ENCODE data around the gene STK38L.

Gene STK38L

GRCh38 chr12:27290501-27291168 is 46.5 kb downstream of the STK38L start:
- Histone ChIP-seq H3K27me3 (ENCODE audit: insufficient read depth, poor library complexity, severe bottlenecking) (no peaks in the 10 kb centered on the region), H3K27ac (replicated peaks) (no peak overlapping the region), H3K4me3 (replicated peaks; ENCODE audit: insufficient read depth, low read length) (no peak overlapping the region)
- DNase-seq (ENCODE audit: low read depth in 1 of 2, low spot score in 1 of 2), result no peak
- no peak for TF ChIP-seq SPI1 (IDR thresholded peaks at IDR 0.05; ENCODE audit: borderline replicate concordance, low read depth)
- no peak for TF ChIP-seq CTCF (IDR thresholded peaks at IDR 0.05; ENCODE audit: insufficient read depth, low read length)
- TF ChIP-seq GABPA (IDR thresholded peaks at IDR 0.05; ENCODE audit: low read depth), result no peak
- TF ChIP-seq POLR2AphosphoS5 (IDR thresholded peaks at IDR 0.05; ENCODE audit: low read depth), result no peak
- no peak for TF ChIP-seq REST (IDR thresholded peaks at IDR 0.05; ENCODE audit: insufficient replicate concordance, low read depth)

- H3K27ac ChIP-seq (replicated peaks), result no peak overlapping the region
- no peak for DNase-seq (ENCODE audit: low read depth in 1 of 2, low spot score in 1 of 2)
- no peak overlapping the region for H3K4me3 ChIP-seq (replicated peaks; ENCODE audit: insufficient read depth, low read length)
These were observed 47.8 kb downstream of the STK38L start for GRCh38 chr12:27291862-27292261.

More at GRCh38 chr12:27291862-27292261, 47.8 kb downstream of the STK38L start:
- H3K27me3 ChIP-seq (ENCODE audit: insufficient read depth, poor library complexity, severe bottlenecking), result no peaks in the 10 kb centered on the region
- TF ChIP-seq SPI1 (IDR thresholded peaks at IDR 0.05; ENCODE audit: borderline replicate concordance, low read depth) (no peak), GABPA (IDR thresholded peaks at IDR 0.05; ENCODE audit: low read depth) (no peak), POLR2AphosphoS5 (IDR thresholded peaks at IDR 0.05; ENCODE audit: low read depth) (no peak), REST (IDR thresholded peaks at IDR 0.05; ENCODE audit: insufficient replicate concordance, low read depth) (no peak), CTCF (IDR thresholded peaks at IDR 0.05; ENCODE audit: insufficient read depth, low read length) (no peak)
